MV-4-11 (cell line): ENCODE results near the gene TSC2.
"Not testable (repeated sequence)": the region's sequence is repeated elsewhere in the genome, so short reads cannot be mapped to it uniquely, and the experiment has no call there.

ENCODE experiments used
- DNase-seq: peaks from one replicate; lab custom pipeline; 2025; lab: John Stamatoyannopoulos, UW

The TSC2 gene

DNA sequence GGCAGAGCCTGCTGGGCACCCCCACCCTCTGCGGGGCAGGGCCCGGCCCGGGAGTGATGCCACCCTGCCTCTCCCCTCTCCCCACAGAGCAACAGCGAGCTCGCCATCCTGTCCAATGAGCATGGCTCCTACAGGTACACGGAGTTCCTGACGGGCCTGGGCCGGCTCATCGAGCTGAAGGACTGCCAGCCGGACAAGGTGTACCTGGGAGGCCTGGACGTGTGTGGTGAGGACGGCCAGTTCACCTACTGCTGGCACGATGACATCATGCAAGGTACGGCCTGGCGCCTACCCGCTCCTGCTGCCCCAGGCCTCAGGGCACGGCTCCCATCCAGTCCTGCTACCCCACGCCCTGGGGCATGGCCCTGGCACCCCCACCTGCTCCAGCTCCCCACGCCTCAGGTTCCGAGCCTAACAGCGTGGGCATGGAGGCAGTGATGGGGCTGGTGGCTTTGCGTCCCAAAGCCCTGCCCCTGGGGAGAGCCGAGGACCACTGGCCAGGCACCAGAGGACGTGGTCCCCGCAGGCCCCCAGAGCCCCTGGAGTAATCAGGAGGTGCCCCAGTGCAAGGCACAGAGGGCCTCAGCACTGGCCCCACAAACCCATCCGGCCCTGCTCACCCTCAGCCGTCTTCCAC, 38.4 kb downstream of the TSC2 start:
- DNase-seq = no peak

DNA sequence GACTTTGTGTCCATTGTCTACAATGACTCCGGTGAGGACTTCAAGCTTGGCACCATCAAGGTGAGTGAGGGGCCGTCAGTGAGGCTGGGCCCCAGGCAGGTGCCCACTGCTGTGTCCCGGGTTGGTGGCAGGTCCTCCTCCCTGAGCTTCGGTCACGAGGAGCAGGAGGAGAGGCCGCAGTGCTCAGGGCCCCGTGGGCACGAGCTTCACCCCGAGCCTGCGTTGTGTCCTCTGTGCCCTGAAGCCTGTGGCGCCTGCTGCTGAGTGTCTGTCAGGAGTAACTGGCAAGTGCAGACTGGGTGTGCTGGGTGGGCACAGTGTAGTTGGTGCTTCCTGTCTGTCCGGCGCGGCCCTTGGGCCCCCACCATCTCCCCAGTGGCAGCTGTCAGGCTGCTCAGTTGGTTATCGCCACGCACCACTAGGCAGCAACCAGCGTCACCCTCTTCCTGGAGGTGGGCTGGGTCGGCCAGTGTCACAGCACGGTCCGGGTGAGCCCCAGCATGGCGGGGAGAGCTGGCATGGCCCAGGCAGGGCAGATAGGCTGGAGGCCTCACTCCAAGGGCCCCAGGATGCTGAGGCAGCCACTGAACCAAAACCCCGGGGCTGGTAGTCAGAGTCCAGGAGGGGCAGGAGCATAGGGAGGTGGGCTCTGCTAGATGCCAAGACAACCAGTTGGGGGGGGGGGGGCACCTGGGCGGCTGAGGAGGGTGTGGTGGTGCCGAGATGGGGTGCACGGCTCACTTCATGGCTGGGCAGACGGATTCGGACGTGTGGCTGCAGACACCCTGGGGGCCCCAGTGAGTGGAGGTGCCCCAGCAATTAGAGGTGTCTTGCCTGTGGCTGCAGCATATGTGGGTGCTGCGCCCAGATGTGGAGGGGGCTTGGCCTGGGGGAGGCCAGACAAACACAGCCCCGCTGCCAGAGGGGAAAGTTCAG, 39.3 kb downstream of the TSC2 start:
- no peak for DNase-seq

DNA sequence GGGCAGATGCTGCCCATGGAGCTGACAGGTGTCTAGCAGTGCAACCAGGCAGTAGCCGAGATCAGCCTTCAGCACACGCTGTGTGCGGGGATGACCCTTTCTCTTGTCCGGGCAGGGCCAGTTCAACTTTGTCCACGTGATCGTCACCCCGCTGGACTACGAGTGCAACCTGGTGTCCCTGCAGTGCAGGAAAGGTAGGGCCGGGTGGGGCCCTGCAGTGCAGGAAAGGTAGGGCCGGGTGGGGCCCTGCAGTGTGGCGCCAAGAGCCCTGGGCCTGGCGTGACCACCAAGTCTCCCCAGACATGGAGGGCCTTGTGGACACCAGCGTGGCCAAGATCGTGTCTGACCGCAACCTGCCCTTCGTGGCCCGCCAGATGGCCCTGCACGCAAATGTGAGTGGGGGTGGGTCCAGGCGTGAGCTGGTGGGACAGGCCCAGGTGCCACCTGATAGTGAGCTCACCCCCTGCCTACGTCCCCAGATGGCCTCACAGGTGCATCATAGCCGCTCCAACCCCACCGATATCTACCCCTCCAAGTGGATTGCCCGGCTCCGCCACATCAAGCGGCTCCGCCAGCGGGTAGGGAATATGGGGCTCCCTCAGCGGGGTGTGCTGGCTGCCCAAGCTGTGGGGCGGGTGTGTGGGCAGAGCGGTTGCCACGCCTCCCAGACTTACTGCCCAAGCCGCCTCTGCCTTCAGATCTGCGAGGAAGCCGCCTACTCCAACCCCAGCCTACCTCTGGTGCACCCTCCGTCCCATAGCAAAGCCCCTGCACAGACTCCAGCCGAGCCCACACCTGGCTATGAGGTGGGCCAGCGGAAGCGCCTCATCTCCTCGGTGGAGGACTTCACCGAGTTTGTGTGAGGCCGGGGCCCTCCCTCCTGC, 40.2 kb downstream of the TSC2 start:
- no peak for DNase-seq

DNA sequence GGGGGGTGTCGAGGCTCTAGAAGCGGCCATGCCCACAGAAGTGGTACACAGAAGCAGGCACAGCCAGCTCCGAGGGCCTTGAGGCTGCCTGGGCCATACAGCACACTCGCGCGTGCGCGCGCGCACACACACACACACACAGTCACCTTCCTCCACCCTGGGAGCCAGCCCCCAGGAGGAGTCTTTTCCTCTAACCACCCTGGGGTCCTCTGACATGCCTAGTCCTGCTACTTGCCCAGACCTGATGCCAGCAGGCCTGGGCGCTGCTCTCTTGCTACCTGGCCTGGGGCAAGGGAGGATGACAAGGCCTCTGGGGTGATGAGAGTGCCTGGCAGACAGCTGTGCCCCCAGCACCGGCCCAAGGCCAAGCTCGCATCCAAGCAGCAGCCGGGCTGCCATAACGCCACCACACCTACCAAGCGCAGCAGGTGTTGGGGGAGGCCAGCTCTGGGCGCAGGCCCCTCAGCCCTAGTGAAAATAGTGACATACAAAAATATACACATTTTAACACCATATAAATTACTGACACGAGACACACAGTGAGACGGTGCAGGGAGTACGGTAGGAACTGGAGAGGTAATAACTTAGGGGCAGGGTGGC, 41.1 kb downstream of the TSC2 start:
- no peak for DNase-seq

DNA sequence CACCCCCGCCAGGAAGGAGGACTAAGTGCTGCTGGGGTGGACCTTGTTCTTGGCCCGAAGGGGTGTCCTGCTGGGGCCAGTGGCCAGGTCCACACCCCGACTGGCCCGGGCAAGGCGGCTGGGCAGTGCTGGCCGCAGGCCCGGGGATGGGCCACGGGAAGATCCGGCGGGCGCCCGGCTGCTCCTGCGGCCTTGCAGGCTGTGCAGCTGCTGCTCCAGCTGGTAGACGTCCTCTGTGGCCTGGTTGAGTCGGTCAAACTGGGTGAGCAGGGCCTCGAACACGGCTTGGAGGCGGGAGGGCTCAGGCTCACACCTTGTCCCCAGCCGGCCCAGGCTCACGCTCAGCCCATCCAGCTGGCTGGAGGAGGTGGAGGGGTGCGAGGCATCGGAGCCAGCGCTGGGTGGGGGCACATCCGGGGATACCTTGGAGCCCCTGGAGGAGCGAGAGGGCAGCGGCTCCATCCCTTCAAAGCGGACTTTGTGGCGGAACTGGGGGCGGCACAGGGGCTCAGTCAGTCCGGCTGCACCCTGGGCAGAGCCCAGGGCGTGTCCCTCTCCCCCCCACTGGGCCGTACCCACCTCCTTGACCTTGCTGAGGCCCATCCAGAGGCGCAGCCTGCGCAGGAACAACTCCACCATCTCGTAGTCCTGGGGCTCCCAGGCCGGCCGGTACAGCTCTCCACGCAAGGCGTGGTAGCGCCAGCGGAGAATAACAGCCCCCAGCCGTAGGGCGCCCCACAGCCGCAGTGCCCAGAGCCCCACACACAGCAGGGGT, 42.1 kb downstream of the TSC2 start:
- DNase-seq = no peak

DNA sequence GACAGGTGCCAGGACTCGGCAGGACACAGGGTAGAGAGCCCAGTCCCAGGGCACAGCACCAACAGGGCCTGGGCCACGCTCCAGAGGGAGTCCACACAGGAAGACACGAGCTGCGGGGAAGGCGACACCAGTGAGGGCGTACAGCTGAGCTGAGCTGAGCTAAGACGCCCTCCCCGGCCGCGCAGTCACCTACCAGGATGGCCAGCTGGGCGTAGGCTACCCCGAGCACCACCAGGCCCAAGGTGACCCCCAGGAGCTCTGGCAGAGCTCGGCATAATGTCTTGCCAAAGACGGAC, 42.6 kb downstream of the TSC2 start:
- DNase-seq = no peak

DNA sequence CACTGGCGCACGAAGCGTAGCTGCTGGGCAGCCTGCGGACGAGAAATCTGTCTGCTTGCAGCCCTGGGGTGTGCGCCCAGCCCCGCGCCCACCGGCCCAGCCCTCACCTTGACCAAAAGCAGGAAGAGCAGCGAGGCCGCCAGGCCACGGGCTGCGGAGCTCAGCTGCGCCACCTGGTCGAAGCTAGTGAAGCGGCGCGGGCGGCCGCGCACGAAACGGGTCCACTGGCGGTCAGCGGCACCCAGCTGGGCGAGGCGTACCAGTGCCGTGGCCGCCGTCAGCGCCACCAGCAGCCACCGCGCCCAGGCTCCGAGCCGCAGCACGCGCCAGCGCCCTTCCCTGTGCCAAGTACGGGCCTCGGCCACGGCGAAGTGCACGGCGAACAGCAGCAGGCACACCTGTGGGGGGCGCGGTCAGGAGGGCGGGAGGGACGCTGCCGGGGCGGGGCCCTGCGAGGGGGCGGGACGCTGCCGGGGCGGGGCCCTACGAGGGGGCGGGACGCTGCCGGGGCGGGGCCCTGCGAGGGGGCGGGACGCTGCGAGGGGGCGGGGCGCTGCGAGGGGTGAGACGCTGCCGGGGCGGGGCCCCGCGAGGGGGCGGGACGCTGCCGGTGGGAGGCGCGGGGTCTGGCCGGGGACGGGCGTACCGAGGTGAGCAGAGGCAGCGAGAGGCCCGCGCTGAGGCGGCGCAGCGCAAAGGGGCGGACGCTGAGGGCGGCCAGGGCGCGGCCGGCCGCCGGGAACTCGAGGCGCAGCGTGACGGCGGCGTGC, 43.2 kb downstream of the TSC2 start:
- DNase-seq = no peak

DNA sequence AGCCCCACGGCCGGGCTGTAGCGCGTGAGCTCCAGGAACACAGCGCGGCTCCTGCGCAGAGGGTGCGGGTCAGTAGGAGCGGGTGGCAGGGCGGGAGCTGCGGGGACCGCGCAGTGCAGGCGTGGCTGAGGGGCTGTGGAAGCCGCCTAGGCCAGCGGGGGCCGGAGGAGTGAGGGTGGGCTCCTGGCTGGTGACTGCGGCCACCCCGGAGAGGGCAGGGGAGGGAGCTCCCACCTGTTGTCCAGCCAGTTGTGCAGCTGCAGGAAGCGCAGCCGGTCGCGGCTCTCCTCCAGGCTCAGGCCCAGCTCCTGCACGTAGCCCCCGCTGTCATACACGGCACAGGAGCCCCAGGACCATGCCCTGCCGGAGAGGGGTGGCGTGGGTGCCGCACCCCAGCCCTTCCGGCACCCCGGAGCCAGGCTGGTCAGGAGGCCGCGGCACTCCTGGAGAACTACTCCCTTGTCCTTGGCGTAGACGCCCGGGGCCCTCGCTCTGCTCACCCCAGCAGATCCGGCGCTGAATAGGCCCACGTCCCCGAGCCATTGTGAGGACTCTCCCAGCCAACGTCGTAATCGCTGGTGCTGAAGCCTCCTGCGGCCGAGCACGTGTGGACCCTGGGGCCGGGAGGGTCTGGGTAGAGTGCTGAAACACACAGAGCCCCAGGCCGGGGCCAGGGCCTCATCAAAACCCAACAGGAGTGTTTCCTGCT, 43.9 kb downstream of the TSC2 start:
- no peak for DNase-seq

DNA sequence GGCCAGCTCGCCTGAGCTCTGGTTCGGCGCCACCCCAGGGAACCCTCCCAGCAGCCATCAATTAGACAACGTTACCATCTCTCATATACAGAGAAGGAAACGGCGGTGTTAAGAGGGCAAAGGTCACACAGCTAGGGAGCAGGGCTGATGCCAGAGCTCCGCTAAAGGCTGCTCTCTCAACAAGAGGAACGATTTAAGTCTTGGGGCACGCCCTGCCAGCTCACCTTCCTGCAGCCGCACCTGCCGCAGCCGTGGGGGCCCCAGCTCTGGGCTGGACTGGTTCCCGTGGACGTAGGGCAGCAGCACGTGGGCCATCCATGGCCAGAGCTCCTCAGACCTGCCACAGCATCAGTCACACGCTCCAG, 44.5 kb downstream of the TSC2 start:
- DNase-seq = no peak

DNA sequence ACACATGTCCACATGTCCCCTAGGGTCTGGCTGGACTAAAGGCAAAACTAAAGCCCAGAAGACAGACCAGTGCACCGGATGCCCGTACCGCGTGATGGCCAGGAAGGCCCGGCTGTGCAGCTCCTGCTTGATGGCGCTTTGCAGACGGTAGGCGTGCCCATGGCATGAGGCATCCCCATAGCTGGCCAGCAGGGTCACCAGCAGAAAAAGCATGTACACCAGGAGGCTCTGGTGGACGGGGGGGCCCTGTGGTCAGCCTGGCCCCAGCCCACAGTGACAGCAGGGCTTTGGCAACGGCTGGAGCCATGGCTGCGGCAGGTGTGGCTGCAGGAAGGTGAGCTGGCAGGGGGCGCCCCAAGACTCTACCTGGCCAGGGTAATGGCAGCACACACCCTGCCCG, 45.1 kb downstream of the TSC2 start:
- DNase-seq = no peak

DNA sequence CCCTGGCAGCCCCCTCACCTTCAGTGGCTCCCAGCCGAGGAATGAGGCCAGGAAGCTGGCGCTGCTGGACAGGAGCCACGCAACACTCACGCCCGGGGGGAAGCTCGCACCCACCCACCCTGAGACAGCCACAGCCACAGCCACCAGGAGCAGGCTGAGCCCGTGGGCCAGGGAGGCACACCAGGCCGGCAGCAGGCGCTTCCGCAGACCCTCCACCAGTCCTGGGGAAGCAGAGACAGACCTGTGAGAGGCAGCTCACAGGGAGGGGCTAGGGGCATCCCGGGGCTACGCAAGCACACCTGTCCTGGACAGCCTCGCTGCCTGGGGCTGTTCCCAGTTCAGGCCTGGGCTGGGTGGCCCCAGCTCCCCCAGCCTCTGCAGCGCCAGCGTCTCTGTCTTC, 46.0 kb downstream of the TSC2 start:
- no peak for DNase-seq

DNA sequence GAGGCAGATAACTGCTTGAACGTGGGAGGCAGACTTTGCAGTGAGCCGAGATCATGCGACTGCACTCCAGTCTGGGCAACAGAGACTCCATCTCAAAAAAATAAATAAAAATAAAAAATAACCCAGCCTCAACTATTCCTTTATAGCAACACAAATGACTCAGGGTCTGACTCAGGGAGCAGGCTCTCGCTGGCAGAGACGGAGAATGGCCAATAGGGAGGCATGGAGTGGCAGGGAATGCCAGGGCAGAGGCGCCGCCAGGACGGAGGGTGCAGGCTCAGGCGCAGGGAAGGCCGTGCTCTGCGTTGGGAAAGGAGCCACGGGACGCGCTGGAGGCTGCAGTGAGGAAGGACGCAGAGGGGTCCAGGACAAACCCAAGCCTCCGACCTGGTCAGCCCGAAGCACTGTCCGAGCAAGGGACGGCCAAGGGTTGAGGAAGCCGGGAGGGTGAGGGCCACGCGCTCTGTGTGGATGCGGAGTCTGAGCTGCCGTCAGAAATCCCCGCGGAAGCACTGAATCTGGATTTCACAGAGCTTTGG, 47.6 kb downstream of the TSC2 start:
- no peak for DNase-seq

DNA sequence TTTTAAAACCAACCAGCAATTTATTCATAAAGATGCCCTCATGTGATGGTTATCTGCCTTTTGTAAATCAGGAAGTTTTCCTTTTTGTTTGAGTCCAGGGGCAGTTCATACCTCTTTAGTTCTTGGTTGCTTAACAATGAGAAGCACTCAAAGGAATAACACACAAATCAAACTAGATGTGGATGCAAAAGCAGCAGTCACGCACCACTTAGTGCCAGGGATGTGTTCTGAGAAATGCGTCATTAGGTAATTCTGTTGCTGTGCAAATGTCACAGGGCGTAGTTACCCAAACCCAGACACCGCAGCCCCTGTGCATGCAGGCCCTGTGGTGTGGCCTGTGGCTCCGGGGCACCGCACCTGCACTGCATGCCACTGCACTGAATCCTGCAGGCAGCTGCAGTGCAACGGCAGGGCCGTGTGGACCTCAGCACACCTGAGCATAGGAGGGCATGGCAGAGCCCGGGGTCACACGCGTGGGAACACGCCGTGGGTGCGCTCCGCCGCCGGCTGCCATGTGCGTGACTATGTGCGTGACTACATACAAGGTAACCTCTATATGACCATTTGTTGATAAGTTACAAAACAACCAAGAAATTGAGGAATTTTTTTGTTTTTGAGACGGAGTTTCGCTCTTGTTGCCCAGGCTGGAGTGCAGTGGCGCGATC, 48.3 kb downstream of the TSC2 start:
- no peak for DNase-seq

DNA sequence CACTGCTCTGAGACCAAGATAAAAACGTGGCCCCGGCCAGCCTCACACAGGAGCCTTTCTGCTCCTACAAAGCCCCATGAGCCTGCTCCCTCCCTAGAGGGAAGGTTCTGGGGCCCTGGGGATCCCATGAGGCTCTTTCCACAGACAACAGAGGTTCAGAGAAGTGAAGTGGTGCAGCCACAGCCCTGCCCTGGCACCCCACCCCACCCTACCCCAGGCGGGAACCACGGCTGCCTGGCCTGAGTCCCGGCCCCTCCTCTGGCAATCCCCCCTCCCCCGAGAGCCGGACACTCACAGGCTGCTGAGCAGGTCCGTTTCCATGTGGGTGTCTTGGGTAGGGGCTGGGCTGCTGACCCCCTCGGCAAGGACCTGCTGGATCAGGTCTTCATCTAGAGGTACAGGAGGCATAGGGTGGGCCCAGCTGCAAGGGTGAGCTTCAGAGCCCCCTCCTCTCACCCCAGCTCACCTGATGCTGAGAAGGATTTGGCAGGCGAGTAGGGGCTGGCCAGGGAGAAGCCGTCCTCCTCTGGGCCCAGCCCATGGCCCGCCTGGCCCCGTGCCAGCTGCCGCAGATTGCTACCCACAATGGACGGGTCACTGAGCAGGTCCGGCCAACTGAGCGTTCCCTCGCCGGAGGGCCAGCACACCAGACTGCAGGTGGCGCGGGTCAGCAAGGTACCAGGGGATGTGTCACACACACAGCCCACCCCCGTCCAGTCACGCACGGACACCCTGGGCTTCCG, 49.2 kb downstream of the TSC2 start:
- no peak for DNase-seq

DNA sequence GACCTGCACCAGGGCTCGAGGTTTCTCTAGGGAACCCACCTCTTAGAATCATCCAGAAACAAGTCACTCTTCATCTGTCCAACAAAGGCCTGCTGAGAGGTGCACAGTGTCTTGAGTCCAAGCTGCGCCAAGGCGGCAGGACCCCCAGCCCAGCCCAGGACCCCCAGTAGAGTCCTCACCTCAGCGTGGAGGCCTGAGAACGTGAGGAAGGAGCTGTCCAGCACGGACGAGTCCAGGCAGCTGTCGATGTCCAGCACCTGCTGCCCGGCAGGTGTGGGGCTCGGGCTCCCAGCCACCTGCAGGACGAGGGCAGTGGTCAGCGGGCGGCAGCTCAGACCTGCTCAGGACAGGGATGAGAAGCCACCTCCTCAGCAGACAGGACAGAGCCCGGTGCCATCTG, 49.9 kb downstream of the TSC2 start:
- DNase-seq = not testable (repeated sequence)

DNA sequence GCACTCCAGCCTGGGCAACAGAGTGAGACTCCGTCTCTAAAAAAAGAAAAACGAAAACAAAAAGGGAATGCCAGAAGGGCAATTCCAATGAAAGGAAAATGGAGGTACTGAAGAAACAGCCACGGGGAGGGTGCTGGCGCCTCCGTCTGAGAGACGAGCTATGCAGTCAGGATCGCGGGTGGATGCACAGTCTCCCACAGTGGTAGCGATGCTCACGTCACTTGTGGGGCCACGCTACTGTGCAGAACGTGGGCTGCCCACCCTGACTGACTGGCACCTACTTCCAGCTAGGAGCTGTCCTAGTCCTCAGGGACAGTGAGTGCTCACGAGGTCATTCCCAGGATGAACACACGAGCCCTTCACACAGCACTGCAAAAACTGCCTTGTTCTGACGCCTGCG, 53.8 kb downstream of the TSC2 start:
- not testable (repeated sequence) for DNase-seq

DNA sequence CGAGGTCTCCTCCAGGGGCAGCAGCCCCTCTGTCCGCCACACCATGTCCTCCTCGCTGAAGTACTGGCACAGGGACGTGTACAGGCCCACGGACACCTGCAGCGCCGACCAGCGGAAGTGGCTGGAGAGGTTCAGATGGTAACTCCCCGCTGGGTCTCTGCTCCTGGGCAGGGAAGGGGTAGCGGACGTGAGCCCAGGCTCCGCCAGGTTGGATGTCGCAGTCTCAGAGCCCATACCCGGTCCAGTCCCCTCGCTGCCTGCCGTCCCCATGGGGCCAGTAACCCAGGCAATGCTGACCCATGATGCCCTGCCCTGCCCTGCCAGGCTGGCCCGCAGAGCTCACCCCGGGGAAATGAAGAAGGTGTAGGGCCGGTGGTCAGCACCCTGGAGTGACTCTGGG, 54.7 kb downstream of the TSC2 start:
- DNase-seq = no peak

DNA sequence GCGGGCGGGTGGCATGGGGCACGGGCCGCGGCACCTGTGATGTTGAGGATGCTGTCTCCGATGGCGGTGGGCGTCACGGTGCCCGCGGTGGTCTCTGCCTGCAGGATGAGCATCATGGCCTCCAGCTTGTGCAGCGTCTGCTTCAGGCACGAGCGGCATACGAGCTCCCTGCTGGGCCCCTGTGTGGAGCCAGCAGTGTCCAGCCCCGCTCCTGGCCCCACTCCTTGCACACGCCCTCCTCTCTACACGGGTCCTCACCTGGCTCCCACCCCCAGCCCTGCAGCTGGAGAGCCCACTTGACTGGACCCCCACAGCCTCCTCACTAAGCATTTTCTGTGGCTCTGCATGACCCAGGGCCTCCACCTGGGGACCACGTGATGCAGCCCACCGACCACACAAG, 56.7 kb downstream of the TSC2 start:
- DNase-seq = not testable (repeated sequence)

DNA sequence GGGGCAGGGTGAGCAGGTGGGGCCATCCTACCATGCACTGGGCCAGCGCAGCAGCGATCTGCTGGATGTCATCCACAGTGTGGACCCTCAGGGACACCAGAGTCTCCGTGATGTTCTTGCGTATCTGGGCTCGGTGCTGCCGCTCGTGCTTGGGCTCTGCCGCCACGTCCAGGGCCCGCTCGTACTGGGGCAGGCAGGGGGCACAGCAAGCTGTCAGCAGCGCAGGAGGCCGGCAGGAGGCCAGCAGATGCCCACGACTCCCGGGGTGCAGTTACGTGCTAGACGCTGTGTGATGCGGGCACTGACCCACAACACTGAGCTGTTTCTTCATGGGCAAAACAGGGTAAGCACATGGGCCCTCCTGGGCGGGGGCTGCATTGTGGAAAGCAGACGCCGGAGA, 57.5 kb downstream of the TSC2 start:
- not testable (repeated sequence) for DNase-seq
